Activated T-helper 2 cell treated with anti-CD3 and anti-CD28 coated beads, Interferon-gamma antibody, Interleukin-2, Interleukin-4, amounts not matched to agents 10 μg/mL and 5 μg/mL and 100 μg/mL, durations not matched to agents 14 hours and 24 hours and 36 hours (primary cell): ENCODE data around the gene ACTL7A. TPM values are rescaled to one million over a fixed set of nuclear protein-coding genes. Genes with fewer than 3 reads are reported as not detected.
"Not testable (repeated sequence)": the region's sequence is repeated elsewhere in the genome, so short reads cannot be mapped to it uniquely, and the experiment has no call there.

Experiments used
- DNase-seq: peaks from one replicate; pipeline ENCODE4 v3.0.0; 2021; ENCODE audit warnings: low spot score
- H3K27ac Mint-ChIP-seq: one replicate; pipeline ENCODE4 v1.8.0; 2021; ENCODE audit warnings: mixed read lengths
- H3K27me3 Mint-ChIP-seq: one replicate; pipeline ENCODE4 v1.8.0; 2021; ENCODE audit warnings: low read depth, mixed read lengths
- H3K36me3 Mint-ChIP-seq: one replicate; pipeline ENCODE4 v1.8.0; 2021; ENCODE audit warnings: low read depth, mixed read lengths
- H3K4me1 Mint-ChIP-seq: one replicate; pipeline ENCODE4 v1.8.0; 2021; ENCODE audit warnings: low read depth, mixed read lengths
- H3K4me3 Mint-ChIP-seq: one replicate; pipeline ENCODE4 v1.8.0; 2021; ENCODE audit warnings: low read depth, mild to moderate bottlenecking, moderate library complexity, mixed read lengths
- H3K9me3 Mint-ChIP-seq: one replicate; pipeline ENCODE4 v1.8.0; 2021; ENCODE audit warnings: mixed read lengths
- intact Hi-C: fragments of 100-400 bp; cut with micrococcal nuclease; formaldehyde crosslinking; loops from one replicate; pipeline ENCODE4 v1.15.1; 2023
- total RNA-seq: library from RNA; stranded (reverse); gene quantifications from 2 replicates; pipeline ENCODE4 v1.2.3, GENCODE V29; 2022

The ACTL7A gene
- total RNA-seq, 1 donor from 2014 or later, result not detected

GRCh38 chr9:108889649-108890067 is 27.6 kb downstream of the ACTL7A start:
- no peak for DNase-seq
- no peak overlapping the region for H3K4me3 Mint-ChIP-seq
- H3K4me1 Mint-ChIP-seq, result peaks cover 12% of the 10 kb centered on the region
- no peaks in the 10 kb centered on the region for H3K27me3 Mint-ChIP-seq
- peaks cover 64% of the 10 kb centered on the region for H3K36me3 Mint-ChIP-seq
- H3K9me3 Mint-ChIP-seq, result no peaks in the 10 kb centered on the region
- no peak overlapping the region for H3K27ac Mint-ChIP-seq
- intact Hi-C loops, result no loop called here

DNA sequence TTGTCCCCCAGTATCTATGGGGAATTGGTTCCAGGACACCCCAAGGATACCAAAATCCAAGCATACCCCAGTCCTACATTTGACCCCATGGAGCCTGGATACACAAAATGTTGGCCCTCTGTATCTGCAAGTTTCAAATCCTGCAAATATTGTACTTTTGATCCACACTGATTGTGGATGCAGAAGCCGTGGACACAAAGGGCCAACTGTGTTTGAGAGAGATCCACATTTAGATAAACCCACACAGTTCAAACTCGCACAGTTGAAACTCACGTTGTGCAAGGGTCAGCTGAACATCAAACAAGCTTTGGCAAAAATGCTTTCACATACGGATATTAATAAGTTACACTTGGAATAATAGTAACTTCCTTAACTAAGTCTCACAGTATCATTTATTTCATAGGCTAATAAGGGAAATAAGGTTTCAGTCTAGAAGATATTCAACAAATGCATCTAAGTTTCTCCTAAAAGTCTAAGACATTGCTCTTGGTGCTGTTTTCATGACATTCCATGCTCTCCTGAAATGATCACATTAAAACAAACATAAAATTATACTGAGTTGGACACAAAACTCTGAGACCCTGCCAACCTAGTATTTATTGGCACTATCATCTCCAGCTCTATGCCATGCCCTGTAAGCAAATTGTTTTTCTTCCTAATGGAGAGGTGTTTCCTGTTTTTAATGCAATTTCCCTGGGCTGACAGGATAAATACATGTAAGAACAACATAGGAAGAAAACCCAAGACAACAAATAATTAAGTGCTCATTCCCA is 32.3 kb downstream of the ACTL7A start:
- intact Hi-C loops, result no loop called here
- Mint-ChIP-seq H3K9me3 (no peaks in the 10 kb centered on the region), H3K4me3 (no peak overlapping the region), H3K27me3 (no peaks in the 10 kb centered on the region), H3K27ac (no peak overlapping the region), H3K4me1 (no peaks in the 10 kb centered on the region), H3K36me3 (peaks cover 69% of the 10 kb centered on the region)
- no peak for DNase-seq

- no peak for DNase-seq
- no peaks in the 10 kb centered on the region for H3K9me3 Mint-ChIP-seq
- H3K4me3 Mint-ChIP-seq, result no peak overlapping the region
- H3K36me3 Mint-ChIP-seq, result peaks cover 54% of the 10 kb centered on the region
- H3K27me3 Mint-ChIP-seq, result no peaks in the 10 kb centered on the region
- H3K27ac Mint-ChIP-seq, result no peak overlapping the region
- no peaks in the 10 kb centered on the region for H3K4me1 Mint-ChIP-seq
- intact Hi-C loops, result no loop called here
Measured at GRCh38 chr9:108897324-108898096, 35.4 kb downstream of the ACTL7A start.

DNA sequence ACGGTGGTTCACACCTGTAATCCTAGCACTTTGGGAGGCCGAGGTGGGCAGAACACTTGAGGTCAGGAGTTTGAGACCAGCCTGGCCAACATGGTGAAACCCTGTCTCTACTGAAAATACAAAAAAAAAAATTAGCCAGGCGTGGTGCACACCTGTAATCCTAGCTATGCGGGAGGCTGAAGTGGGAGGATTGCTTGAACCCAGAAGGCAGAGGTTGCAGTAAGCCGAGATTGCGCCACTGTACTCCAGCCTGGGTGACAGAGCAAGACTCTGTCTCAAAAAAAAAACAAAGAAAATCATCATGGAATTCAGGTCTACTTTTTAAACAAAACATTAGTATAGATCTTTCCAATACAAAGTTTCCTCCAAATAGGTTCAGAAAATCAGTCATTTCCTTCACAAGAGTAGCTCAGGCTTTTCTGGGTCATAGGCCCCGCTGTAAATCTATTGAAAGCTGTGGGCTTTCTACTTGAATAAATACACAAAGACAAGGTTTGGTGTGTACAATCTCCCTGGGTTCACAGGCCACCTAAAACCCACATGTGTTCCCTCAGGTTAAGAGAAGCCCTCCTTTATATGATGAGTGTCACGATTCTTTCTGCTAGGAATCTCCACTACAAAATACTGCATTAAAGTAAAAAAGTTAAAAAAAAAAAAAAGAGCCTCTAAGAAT is 37.1 kb downstream of the ACTL7A start:
- H3K4me1 Mint-ChIP-seq, DNase-seq, H3K4me3 Mint-ChIP-seq, H3K27me3 Mint-ChIP-seq, intact Hi-C loops, H3K9me3 Mint-ChIP-seq, H3K27ac Mint-ChIP-seq: not testable (repeated sequence)
- H3K36me3 Mint-ChIP-seq, result peaks cover 56% of the 10 kb centered on the region

- no peaks in the 10 kb centered on the region for H3K9me3 Mint-ChIP-seq
- no peak overlapping the region for H3K27ac Mint-ChIP-seq
- intact Hi-C loops, result no loop called here
- H3K36me3 Mint-ChIP-seq, result peaks cover 52% of the 10 kb centered on the region
- no peaks in the 10 kb centered on the region for H3K4me1 Mint-ChIP-seq
- H3K4me3 Mint-ChIP-seq, result no peak overlapping the region
- no peak for DNase-seq
- H3K27me3 Mint-ChIP-seq, result no peaks in the 10 kb centered on the region
Measured at GRCh38 chr9:108900176-108900575, 38.1 kb downstream of the ACTL7A start.

GRCh38 chr9:108903420-108904103 is 41.5 kb downstream of the ACTL7A start:
- DNase-seq, result no peak
- no peak overlapping the region for H3K4me3 Mint-ChIP-seq
- H3K36me3 Mint-ChIP-seq, result peaks cover 42% of the 10 kb centered on the region
- no peaks in the 10 kb centered on the region for H3K9me3 Mint-ChIP-seq
- no peaks in the 10 kb centered on the region for H3K27me3 Mint-ChIP-seq
- intact Hi-C loops, result no loop called here
- H3K27ac Mint-ChIP-seq, result peak overlapping the region; percentile 0
- H3K4me1 Mint-ChIP-seq, result no peaks in the 10 kb centered on the region

- H3K4me1 Mint-ChIP-seq, result no peaks in the 10 kb centered on the region
- no peak for DNase-seq
- no peak overlapping the region for H3K4me3 Mint-ChIP-seq
- no peaks in the 10 kb centered on the region for H3K27me3 Mint-ChIP-seq
- H3K36me3 Mint-ChIP-seq, result peaks cover 47% of the 10 kb centered on the region
- no peaks in the 10 kb centered on the region for H3K9me3 Mint-ChIP-seq
- intact Hi-C loops, result no loop called here
- no peak overlapping the region for H3K27ac Mint-ChIP-seq
Measured at GRCh38 chr9:108904161-108904560, 42.1 kb downstream of the ACTL7A start.

- Mint-ChIP-seq H3K9me3 (no peaks in the 10 kb centered on the region), H3K27me3 (no peaks in the 10 kb centered on the region), H3K4me3 (no peak overlapping the region), H3K4me1 (no peaks in the 10 kb centered on the region), H3K36me3 (peaks cover 50% of the 10 kb centered on the region), H3K27ac (no peak overlapping the region)
- intact Hi-C loops, result no loop called here
- DNase-seq, result no peak
Measured at GRCh38 chr9:108905494-108905893, 43.4 kb downstream of the ACTL7A start.

GRCh38 chr9:108910402-108910801 is 48.3 kb downstream of the ACTL7A start:
- Mint-ChIP-seq H3K27me3 (no peaks in the 10 kb centered on the region), H3K4me1 (peaks cover 8% of the 10 kb centered on the region), H3K36me3 (peaks cover 55% of the 10 kb centered on the region), H3K9me3 (no peaks in the 10 kb centered on the region), H3K4me3 (no peak overlapping the region), H3K27ac (no peak overlapping the region)
- intact Hi-C loops, result no loop called here
- DNase-seq, result no peak

DNA sequence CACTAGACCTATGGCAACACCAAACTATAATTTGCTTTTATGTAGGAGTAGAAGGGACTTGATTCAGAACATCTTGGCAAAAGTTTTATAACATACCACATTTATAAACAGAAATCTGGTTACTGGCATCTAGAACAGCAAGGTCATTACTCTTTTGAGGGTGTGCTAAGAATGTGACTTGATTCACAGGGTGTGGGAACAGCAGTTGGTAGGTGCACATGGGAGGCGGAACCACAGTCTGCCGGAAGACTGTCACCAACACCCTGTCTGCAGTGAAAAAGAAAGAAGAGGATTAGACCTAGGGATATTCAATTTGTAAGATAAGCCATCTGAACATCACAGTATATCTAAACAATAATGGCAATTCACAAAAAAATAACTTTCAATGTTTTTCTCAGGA is 48.8 kb downstream of the ACTL7A start:
- no peak for DNase-seq
- H3K9me3 Mint-ChIP-seq, result no peaks in the 10 kb centered on the region
- H3K4me3 Mint-ChIP-seq, result no peak overlapping the region
- H3K36me3 Mint-ChIP-seq, result peaks cover 59% of the 10 kb centered on the region
- intact Hi-C loops, result no loop called here
- no peak overlapping the region for H3K27ac Mint-ChIP-seq
- peaks cover 8% of the 10 kb centered on the region for H3K4me1 Mint-ChIP-seq
- no peaks in the 10 kb centered on the region for H3K27me3 Mint-ChIP-seq

DNA sequence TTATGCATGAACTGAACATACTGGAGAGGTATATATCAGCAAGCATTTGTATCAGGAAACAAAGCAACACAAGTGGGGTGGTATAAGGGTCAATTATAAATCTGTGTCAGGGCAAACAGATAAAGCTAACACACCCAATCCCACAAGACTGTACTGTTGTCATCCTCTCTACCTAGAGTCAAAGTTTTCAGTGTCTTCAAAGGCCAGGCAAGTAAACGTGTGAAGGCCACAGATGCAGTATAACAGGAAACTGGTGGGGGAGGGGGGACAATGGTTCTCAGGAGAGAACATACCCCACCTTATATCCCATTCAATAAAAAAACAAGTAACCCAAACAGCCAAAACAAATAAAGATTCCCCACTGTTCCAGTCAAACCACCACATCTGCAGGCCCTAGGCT is 49.8 kb downstream of the ACTL7A start:
- Mint-ChIP-seq H3K27me3 (no peaks in the 10 kb centered on the region), H3K4me1 (peaks cover 8% of the 10 kb centered on the region), H3K9me3 (no peaks in the 10 kb centered on the region), H3K4me3 (no peak overlapping the region), H3K36me3 (peaks cover 60% of the 10 kb centered on the region), H3K27ac (no peak overlapping the region)
- no peak for DNase-seq
- intact Hi-C loops, result no loop called here
